Measurements from ENCODE around the gene GPANK1. TPM values are rescaled to one million over a fixed set of nuclear protein-coding genes. Genes with fewer than 3 reads are reported as not detected.

The GPANK1 gene
- total and polyA plus RNA-seq, 2 of the 13 experiments (the other 11 are each of a cell fraction or from before 2014, with no cell fraction given): 15.4 to 22.8 TPM

GRCh38 chr6:31702819-31703716 is 38.3 kb upstream of the GPANK1 start, which contains the start of gene ABHD16A (continued):
- TF ChIP-seq ZFP91 (CRISPR knock-in tag; IDR thresholded peaks at IDR 0.05; ENCODE audit: borderline replicate concordance) (peak; percentile 94), CAMTA2 (CRISPR knock-in tag; IDR thresholded peaks at IDR 0.05; ENCODE audit: borderline replicate concordance) (peak; percentile 38; the same call in 1 of the 2 replicates), ZBTB7B (CRISPR knock-in tag; IDR thresholded peaks at IDR 0.05) (peak; percentile 82), SIX4 (CRISPR knock-in tag; IDR thresholded peaks at IDR 0.05) (peak; percentile 63), GLMP (CRISPR knock-in tag; IDR thresholded peaks at IDR 0.05; ENCODE audit: borderline replicate concordance) (no peak), NRL (CRISPR knock-in tag; IDR thresholded peaks at IDR 0.05; ENCODE audit: borderline replicate concordance) (no peak), KDM4B (CRISPR knock-in tag; IDR thresholded peaks at IDR 0.05) (peak; percentile 28; the same call in 1 of the 2 replicates), PRPF4 (IDR thresholded peaks at IDR 0.05; ENCODE audit: low read depth, low read length, poor library complexity, severe bottlenecking) (no peak), ZNF251 (CRISPR knock-in tag; IDR thresholded peaks at IDR 0.05) (no peak), ZNF317 (CRISPR knock-in tag; IDR thresholded peaks at IDR 0.05) (peak; percentile 84), TOPORS (CRISPR knock-in tag; IDR thresholded peaks at IDR 0.05) (peak; percentile 80; the same call in 1 of the 2 replicates), TBP (CRISPR knock-in tag; IDR thresholded peaks at IDR 0.05) (no peak), AKNA (CRISPR knock-in tag; IDR thresholded peaks at IDR 0.05; ENCODE audit: borderline replicate concordance) (no peak), HNRNPL (IDR thresholded peaks at IDR 0.05; ENCODE audit: low read depth, low read length) (peak; percentile 47; the same call in 1 of the 2 replicates), IRX3 (CRISPR knock-in tag; IDR thresholded peaks at IDR 0.05; ENCODE audit: borderline replicate concordance, low read depth) (peak; percentile 74; the same call in 1 of the 2 replicates), ZNF367 (CRISPR knock-in tag; IDR thresholded peaks at IDR 0.05; ENCODE audit: borderline replicate concordance) (no peak), SIN3A (IDR thresholded peaks at IDR 0.05; ENCODE audit: borderline replicate concordance, low read depth, low read length) (peak; percentile 77; the same call in 1 of the 2 replicates), ZNF121 (CRISPR knock-in tag; IDR thresholded peaks at IDR 0.05) (no peak), ZNF292 (CRISPR knock-in tag; IDR thresholded peaks at IDR 0.05; ENCODE audit: borderline replicate concordance, low read depth) (peak; percentile 66; the same call in 1 of the 2 replicates), ELF3 (CRISPR knock-in tag; IDR thresholded peaks at IDR 0.05) (peak; percentile 85), ZNF703 (CRISPR knock-in tag; IDR thresholded peaks at IDR 0.05; ENCODE audit: borderline replicate concordance) (no peak), EHMT2 (IDR thresholded peaks at IDR 0.05; ENCODE audit: borderline replicate concordance, low read depth, low read length) (no peak)

Measured in HepG2 (cell line).